Tibial nerve (tissue), 4 donors: ENCODE measurements around the gene KBTBD2.

Experiments
- CTCF ChIP-seq, 5 experiments: fragments of 200-600 bp in 3 of 5; fragments of 450-650 bp in 2 of 5; sonication (generic) in 3 of 5; IDR thresholded peaks; one replicate each; pipeline ENCODE4 v1.5.1; 2016 to 2019; ENCODE audit warnings: antibody characterized with exemption in 5 of 5, mild to moderate bottlenecking in 3 of 5, moderate library complexity in 2 of 5
- EP300 ChIP-seq, 2 donors: sonication (generic); formaldehyde crosslinking; IDR thresholded peaks; one replicate each; pipeline ENCODE4 v1.6.1; 2017; ENCODE audit warnings: antibody characterized with exemption in 2 of 2, mild to moderate bottlenecking in 1 of 2
- POLR2A ChIP-seq, 2 donors: fragments of 450-650 bp; IDR thresholded peaks; one replicate each; pipeline ENCODE4 v1.6.1; 2017; ENCODE audit warnings: antibody characterized with exemption in 2 of 2, mild to moderate bottlenecking in 2 of 2, moderate library complexity in 2 of 2

- TF ChIP-seq CTCF (IDR thresholded peaks at IDR 0.05) (no peak), POLR2A (IDR thresholded peaks at IDR 0.05) (no peak), EP300 (IDR thresholded peaks at IDR 0.05) (no peak)
These were observed 19.8 kb downstream of the KBTBD2 start for GRCh38 chr7:32871624-32872371.
